Heart left ventricle (tissue), 13 donors: Measurements from ENCODE around the gene KCNAB1.

Experiments used
- POLR2A ChIP-seq, 2 donors: fragments of 450-650 bp; IDR thresholded peaks; one replicate each; pipeline ENCODE4 v1.6.1; 2017; ENCODE audit warnings: antibody characterized with exemption in 2 of 2, mild to moderate bottlenecking in 2 of 2, moderate library complexity in 2 of 2
- TF ChIP-seq, protein P1 (sequence below), 12 donors: fragments of 200-600 bp; sonication (generic) in 4 of 12; IDR thresholded peaks; one replicate each; pipeline versions ENCODE4 v1.5.0 to v1.8.0; 2018 to 2022; ENCODE audit warnings: antibody characterized with exemption in 12 of 12, mild to moderate bottlenecking in 5 of 12
- donor health status: ischemic (EF 13 %, LVEDD 7.1; RV severe dilation, severe dysfunction).
- donor health status: DM: no; HTN: yes; CAD: no.
- donor health status: DM: no; HTN: no; CAD: no.
- donor health status: ischemic (EF 25% LVEDD 6.9; RV normal size, moderate dysfunction).
- donor health status: ischemic (EF 25% LVEDD 5.7; RV mildly dilated, moderate dysfunction).
- donor health status: ischemic (EF 35%, LVEDD 5.7; RV mildly dilated, moderate dysfunction).
- donor health status: nonischemic (EF 11% LVEDD 7.7; RV severe dilation, severe dysfunction).
- donor health status: DM: yes; HTN: yes; CAD: no.
- donor health status: PGD.
- donor health status: ischemic (EF 29% LVEDD 5.4; RV normal size, mild dysfunction).
- donor health status: nonischemic (EF 23%, LVEDD 6.1; RV moderate dilation, normal function).

DNA sequence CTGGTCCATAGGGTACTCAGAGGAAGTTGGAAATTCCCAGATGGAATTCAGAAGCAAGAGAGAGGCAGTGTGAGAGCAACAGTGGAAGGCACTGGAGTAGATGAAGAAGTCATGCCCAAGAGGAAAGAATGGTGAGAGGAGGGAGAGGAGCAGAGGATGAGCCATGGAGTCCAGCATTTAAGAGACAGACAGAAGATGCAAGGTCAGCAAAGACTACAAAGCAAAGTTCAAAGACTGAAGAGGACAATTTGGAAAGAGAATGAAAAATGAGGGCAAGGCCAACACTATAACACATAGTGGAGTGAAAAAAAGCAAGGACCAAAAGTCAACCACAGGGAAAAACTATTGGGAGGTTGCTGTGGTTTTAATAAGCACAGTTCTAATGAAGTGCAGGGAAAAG, 255.8 kb downstream of the KCNAB1 start:
- no peak for TF ChIP-seq POLR2A (IDR thresholded peaks at IDR 0.05)
- TF ChIP-seq, protein P1, sequence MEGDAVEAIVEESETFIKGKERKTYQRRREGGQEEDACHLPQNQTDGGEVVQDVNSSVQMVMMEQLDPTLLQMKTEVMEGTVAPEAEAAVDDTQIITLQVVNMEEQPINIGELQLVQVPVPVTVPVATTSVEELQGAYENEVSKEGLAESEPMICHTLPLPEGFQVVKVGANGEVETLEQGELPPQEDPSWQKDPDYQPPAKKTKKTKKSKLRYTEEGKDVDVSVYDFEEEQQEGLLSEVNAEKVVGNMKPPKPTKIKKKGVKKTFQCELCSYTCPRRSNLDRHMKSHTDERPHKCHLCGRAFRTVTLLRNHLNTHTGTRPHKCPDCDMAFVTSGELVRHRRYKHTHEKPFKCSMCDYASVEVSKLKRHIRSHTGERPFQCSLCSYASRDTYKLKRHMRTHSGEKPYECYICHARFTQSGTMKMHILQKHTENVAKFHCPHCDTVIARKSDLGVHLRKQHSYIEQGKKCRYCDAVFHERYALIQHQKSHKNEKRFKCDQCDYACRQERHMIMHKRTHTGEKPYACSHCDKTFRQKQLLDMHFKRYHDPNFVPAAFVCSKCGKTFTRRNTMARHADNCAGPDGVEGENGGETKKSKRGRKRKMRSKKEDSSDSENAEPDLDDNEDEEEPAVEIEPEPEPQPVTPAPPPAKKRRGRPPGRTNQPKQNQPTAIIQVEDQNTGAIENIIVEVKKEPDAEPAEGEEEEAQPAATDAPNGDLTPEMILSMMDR (IDR thresholded peaks at IDR 0.05), result no peak
